HPDE6-E6E7 (cell line): ENCODE measurements around the gene KIR2DL1.
"Not testable (repeated sequence)": the region's sequence is repeated elsewhere in the genome, so short reads cannot be mapped to it uniquely, and the experiment has no call there.

Experiments
- DNase-seq: peaks from one replicate; pipeline ENCODE4 v3.0.0; 2011; ENCODE audit warnings: missing footprints; ENCODE audit errors: extremely low spot score

KIR2DL1 gene

GRCh38 chr19:54817670-54818536, 48.3 kb downstream of the KIR2DL1 start:
- DNase-seq: no peak

DNA sequence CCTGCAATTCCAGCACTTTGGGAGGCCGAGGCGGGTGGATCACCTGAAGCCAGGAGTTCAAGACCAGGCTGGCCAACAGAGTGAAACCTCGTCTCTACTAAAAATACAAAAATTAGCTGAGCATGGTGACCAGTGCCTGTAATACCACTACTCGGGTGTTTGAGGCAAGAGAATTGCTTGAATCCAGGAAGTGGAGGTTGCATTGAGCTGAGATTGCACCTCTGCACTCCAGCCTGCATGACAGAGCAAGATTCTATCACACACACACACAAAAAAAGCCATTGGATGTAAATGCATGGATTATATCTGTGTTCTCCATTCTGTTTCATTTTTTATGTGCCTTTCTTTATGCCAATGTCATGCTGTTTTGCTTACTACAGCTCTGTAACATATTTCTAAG, 54.8 kb downstream of the KIR2DL1 start:
- DNase-seq: not testable (repeated sequence)

- not testable (repeated sequence) for DNase-seq
These were observed 55.7 kb downstream of the KIR2DL1 start for GRCh38 chr19:54825326-54825725.

DNA sequence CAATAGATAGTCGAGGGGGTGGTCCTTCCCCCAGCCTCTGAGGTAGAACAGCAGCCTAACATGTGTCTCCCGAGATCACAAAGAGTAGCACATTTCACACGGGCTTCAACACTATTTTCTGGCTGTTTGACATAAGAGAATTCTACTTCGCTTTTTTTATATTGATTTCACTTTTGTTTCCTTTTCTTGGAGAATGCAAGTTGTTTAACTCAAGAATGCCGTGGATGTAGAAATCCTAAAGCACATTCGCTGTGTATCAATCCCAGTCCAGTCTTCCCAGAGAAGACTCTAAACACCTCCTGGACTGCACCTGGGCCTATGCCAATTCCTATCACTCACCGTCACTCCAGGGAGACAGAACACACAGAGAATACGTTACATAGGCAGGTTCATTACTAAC, 58.5 kb downstream of the KIR2DL1 start:
- not testable (repeated sequence) for DNase-seq

- DNase-seq: not testable (repeated sequence)
These were observed 62.9 kb downstream of the KIR2DL1 start, which contains the start of gene KIR2DS4 for GRCh38 chr19:54832496-54832895. TSS of gene KIR2DS4 (plus strand) at chr19:54832676.
